ENCODE results near the gene MCCC2. TPM values are rescaled to one million over a fixed set of nuclear protein-coding genes. Genes with fewer than 3 reads are reported as not detected.

Gene MCCC2
- total and polyA plus RNA-seq, 10 of the 15 experiments (the other 5 are each of a cell fraction or from before 2014, with no cell fraction given) = 22.2 to 106 (median 77.7) TPM

DNA sequence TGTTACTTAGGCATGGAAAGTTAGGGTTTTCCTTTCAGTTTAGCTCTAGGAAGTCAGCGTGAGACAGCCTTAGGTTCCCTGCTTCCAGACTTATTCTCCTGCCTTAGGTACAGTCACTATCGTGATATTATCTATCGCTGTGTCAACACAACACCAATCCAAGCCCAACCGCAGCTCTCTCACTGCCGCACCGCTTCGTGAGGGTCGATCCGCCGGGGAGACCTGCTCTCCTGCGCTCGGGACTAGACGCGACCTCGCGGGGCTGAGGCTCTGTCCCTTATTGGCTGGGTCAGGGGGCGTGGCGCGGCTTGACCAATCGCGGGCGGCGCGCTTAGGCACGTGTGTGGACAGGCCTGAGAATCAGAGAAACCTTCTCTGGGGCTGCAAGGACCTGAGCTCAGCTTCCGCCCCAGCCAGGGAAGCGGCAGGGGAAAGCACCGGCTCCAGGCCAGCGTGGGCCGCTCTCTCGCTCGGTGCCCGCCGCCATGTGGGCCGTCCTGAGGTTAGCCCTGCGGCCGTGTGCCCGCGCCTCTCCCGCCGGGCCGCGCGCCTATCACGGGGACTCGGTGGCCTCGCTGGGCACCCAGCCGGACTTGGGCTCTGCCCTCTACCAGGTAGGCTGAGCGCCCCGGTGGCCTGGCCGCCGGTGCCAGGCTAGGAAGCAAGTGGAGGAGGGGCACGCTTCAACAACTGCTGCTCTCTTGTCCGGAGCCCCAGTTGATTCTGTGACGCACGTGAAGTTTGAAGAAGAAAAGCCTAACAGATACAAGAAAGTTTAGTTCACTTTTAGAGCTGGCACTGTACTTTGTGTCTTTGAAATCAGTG, at the start of gene MCCC2 (continued):
- TF ChIP-seq, protein P1, sequence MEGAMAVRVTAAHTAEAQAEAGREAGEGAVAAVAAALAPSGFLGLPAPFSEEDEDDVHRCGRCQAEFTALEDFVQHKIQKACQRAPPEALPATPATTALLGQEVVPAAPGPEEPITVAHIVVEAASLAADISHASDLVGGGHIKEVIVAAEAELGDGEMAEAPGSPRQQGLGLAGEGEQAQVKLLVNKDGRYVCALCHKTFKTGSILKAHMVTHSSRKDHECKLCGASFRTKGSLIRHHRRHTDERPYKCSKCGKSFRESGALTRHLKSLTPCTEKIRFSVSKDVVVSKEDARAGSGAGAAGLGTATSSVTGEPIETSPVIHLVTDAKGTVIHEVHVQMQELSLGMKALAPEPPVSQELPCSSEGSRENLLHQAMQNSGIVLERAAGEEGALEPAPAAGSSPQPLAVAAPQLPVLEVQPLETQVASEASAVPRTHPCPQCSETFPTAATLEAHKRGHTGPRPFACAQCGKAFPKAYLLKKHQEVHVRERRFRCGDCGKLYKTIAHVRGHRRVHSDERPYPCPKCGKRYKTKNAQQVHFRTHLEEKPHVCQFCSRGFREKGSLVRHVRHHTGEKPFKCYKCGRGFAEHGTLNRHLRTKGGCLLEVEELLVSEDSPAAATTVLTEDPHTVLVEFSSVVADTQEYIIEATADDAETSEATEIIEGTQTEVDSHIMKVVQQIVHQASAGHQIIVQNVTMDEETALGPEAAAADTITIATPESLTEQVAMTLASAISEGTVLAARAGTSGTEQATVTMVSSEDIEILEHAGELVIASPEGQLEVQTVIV (IDR thresholded peaks at IDR 0.05; ENCODE audit: borderline replicate concordance, partially characterized antibody) = no peak
- TF ChIP-seq SPI1 (IDR thresholded peaks at IDR 0.05; ENCODE audit: borderline replicate concordance, insufficient read depth, low read depth, low read length) (peak; percentile 17; the same call in 1 of the 2 replicates), EZH2 (IDR thresholded peaks at IDR 0.05; ENCODE audit: borderline replicate concordance, control insufficient read depth, low read depth, low read length) (no peak), NR2C1 (IDR thresholded peaks at IDR 0.05) (peak; percentile 33), SIN3A (IDR thresholded peaks at IDR 0.05; ENCODE audit: low read depth, low read length) (no peak), NRF1 (conservative IDR thresholded peaks at IDR 0.05; ENCODE audit: low read depth, low read length) (no peak), ZNF622 (IDR thresholded peaks at IDR 0.05) (no peak), GABPA (IDR thresholded peaks at IDR 0.05; ENCODE audit: low read depth) (no peak), MTA2 (IDR thresholded peaks at IDR 0.05; ENCODE audit: low read depth) (no peak), FOS (IDR thresholded peaks at IDR 0.05; ENCODE audit: borderline replicate concordance, extremely low read depth, insufficient read length) (peak; percentile 30), EGR1 (IDR thresholded peaks at IDR 0.05; ENCODE audit: borderline replicate concordance in 1 of 2, low read depth in 2 of 2, low read length in 2 of 2) (peak in 1 of 2 experiments; percentile 87; a peak in 2 of 3 replicates), TBL1XR1 (IDR thresholded peaks at IDR 0.05; ENCODE audit: low read depth, low read length) (no peak)
- TF ChIP-seq, protein P2, sequence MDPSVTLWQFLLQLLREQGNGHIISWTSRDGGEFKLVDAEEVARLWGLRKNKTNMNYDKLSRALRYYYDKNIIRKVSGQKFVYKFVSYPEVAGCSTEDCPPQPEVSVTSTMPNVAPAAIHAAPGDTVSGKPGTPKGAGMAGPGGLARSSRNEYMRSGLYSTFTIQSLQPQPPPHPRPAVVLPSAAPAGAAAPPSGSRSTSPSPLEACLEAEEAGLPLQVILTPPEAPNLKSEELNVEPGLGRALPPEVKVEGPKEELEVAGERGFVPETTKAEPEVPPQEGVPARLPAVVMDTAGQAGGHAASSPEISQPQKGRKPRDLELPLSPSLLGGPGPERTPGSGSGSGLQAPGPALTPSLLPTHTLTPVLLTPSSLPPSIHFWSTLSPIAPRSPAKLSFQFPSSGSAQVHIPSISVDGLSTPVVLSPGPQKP (IDR thresholded peaks at IDR 0.05; ENCODE audit: low read depth, low read length) = no peak
- TF ChIP-seq, protein P3, sequence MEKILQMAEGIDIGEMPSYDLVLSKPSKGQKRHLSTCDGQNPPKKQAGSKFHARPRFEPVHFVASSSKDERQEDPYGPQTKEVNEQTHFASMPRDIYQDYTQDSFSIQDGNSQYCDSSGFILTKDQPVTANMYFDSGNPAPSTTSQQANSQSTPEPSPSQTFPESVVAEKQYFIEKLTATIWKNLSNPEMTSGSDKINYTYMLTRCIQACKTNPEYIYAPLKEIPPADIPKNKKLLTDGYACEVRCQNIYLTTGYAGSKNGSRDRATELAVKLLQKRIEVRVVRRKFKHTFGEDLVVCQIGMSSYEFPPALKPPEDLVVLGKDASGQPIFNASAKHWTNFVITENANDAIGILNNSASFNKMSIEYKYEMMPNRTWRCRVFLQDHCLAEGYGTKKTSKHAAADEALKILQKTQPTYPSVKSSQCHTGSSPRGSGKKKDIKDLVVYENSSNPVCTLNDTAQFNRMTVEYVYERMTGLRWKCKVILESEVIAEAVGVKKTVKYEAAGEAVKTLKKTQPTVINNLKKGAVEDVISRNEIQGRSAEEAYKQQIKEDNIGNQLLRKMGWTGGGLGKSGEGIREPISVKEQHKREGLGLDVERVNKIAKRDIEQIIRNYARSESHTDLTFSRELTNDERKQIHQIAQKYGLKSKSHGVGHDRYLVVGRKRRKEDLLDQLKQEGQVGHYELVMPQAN (conservative IDR thresholded peaks at IDR 0.05) = peak; percentile 58
- TF ChIP-seq, protein P4, sequence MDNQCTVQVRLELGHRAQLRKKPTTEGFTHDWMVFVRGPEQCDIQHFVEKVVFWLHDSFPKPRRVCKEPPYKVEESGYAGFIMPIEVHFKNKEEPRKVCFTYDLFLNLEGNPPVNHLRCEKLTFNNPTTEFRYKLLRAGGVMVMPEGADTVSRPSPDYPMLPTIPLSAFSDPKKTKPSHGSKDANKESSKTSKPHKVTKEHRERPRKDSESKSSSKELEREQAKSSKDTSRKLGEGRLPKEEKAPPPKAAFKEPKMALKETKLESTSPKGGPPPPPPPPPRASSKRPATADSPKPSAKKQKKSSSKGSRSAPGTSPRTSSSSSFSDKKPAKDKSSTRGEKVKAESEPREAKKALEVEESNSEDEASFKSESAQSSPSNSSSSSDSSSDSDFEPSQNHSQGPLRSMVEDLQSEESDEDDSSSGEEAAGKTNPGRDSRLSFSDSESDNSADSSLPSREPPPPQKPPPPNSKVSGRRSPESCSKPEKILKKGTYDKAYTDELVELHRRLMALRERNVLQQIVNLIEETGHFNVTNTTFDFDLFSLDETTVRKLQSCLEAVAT (IDR thresholded peaks at IDR 0.05) = peak; percentile 40
- TF ChIP-seq, protein P5, sequence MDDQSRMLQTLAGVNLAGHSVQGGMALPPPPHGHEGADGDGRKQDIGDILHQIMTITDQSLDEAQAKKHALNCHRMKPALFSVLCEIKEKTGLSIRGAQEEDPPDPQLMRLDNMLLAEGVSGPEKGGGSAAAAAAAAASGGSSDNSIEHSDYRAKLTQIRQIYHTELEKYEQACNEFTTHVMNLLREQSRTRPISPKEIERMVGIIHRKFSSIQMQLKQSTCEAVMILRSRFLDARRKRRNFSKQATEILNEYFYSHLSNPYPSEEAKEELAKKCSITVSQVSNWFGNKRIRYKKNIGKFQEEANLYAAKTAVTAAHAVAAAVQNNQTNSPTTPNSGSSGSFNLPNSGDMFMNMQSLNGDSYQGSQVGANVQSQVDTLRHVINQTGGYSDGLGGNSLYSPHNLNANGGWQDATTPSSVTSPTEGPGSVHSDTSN (IDR thresholded peaks at IDR 0.05; ENCODE audit: insufficient replicate concordance, low read depth, low read length) = peak; percentile 1
